HTERT RPE-1 (cell line): ENCODE measurements around the gene ADCYAP1.

Experiments used
- in situ Hi-C: fragments of 300-500 bp; cut with MboI; formaldehyde crosslinking; loops from 4 replicates; pipeline ENCODE4 v1.14.3; 2020; ENCODE audit warnings: low sequenced_read_pairs

Gene ADCYAP1

GRCh38 chr18:959854-960253 is 55.2 kb downstream of the ADCYAP1 start:
- in situ Hi-C loops = no loop called here
